GM21576 (cell line): ENCODE measurements around the gene SIN3A.
"Not testable (repeated sequence)": the region's sequence is repeated elsewhere in the genome, so short reads cannot be mapped to it uniquely, and the experiment has no call there.

Experiments used
- ATAC-seq: cut with Tn5 transposase; IDR thresholded peaks from one replicate; pipeline ENCODE4 v1.9.1; 2021; ENCODE audit warnings: mild to moderate bottlenecking, moderate library complexity; ENCODE audit not compliant: unreplicated experiment

Gene SIN3A

DNA sequence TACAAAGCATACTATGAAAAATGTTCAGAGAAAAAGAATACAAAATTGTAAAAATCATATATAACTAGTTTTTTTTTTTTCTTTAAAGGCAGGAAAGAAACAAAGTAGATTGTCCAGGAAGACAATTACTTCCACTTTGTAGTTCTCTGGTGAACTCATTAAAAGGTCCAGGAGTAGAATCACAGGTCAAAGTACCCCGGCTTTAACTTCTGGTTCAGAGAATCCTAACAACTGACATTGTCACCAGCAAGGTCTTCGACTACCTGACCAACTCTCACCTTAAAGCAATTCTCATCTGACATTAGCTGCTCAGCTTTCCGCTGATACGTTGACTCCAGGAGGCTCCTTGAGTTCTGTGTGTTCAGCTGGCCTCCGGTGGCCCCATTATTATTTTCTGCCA, 67.5 kb downstream of the SIN3A start:
- not testable (repeated sequence) for ATAC-seq

DNA sequence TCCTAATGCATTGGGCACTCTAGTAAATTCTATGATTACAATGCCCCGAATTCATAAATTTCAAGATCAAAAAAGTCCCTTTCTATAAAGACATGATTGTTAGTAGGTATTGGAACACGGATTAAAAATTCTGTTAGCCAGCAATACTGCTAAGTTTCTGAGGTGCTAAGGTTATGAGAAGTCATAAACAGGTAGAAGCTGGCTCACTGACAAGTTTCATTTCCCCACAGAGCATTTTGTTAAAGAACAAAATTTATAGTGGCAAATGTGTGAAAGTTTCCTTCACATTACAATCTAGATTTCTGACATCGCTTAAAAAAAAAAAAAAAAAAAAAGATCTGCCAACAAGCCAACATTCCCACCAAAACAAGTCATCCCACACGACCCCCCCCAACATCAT, 70.7 kb downstream of the SIN3A start:
- no peak for ATAC-seq

DNA sequence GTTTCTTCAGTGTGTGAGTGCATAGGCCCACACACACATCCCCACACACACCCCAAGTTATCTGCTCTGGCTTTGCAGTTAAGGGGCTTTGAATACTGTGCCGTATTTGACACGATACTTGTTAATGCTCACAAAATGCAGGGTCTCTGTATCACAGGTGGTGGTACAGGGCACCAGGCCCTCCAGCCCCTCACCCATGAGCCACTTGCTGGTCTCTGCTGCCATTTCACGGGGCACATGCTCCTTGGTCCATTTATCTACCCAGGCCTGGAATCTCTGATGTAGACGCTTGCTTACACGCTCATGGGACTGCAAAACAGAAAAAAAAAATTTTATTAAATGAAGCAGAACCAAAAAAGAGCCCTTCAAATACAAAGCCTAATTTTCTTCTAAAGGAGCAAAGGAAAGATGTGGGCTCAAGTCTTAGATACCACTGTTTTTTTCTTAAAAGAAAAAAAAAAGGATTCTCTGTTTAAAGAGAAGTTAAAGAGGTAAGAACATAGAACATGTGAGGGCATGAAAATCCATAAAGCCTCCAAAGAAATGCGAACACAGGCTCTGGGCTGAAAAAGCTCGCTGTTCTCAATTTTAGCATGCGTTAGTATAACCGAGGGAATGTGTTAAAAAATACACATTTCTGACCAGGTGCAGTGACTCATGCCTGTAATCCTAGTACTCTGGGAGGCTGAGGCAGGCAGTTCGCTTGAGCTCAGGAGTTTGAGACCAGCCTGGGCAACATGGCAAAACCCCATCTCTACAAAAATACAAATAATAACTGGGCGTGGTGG, 79.4 kb downstream of the SIN3A start:
- no peak for ATAC-seq

DNA sequence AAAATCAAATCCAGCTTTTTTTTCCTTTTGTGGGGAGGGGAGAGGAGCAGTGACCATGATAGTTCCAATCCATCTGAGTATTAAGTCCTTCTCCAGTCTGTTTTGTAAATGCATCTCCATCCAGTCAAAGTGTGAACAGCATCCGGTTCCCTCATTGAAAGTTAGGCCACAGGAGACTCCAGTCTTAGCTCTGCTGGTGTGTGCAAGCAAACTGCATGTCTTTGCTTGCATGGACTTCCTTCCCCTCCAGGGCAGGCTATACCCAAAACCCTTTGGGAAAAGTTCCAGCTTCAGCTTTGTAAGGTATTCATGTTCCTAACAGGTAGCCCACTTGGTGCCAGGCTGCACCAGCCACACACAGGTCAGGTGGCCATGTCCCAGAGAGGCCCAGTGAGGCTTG, 80.0 kb downstream of the SIN3A start:
- no peak for ATAC-seq

DNA sequence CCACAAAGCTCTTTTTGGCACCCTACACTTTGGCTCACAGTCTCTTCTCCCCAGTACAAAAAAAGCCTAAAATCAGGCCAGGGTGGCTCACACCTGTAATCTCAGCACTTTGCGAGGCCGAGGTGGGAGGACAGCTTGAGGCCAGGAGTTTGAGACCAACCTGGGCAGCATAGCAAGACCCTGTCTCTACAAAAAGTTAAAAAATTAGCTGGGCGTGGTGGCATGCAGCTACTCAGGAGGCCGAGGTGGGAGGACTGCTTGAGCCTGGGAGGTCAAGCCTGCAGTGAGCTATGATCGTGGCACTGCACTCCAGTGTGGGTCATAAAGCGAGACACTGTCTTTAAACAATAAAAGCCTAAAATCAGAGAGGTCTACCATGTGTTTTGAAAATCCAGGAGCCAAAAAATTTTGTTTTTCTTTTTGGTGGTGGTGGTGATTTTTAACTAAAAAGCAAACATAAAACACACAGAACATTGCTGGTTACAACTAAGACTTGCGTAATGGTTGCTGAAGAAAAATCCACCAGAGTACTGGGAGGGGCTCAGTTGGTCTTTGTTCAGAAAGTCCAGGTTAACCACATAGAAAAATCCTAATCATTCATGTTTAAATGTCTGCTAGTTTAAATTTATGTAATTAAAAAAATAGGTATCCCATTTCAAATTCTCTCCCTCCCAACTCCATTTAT, 81.5 kb downstream of the SIN3A start:
- no peak for ATAC-seq

DNA sequence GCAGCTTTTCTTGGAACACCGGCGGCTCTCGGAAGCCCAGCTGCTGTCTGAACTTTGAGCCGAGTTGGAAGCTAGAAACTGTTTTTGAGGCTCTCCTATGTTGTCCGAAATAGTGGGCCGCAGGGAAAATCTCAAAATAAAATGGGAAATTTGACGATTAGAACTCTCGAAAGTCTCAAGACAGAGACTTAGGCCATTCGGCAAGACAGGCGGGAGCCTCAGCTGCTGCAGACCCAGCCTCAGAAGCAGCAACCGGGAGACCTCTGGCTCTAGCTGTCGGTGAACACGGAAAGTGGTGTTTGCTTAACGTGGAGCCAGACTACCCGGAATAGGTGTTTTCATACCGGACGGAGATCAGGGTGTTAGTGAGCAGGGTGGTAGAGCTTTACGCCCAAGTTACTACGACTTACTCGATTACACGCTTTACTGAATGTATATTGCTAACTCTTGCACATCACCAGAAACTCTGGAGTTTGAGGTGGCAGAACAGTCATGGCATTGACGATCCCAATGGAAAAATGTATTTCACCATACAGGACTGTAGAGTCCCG, 82.7 kb downstream of the SIN3A start:
- ATAC-seq, result no peak

DNA sequence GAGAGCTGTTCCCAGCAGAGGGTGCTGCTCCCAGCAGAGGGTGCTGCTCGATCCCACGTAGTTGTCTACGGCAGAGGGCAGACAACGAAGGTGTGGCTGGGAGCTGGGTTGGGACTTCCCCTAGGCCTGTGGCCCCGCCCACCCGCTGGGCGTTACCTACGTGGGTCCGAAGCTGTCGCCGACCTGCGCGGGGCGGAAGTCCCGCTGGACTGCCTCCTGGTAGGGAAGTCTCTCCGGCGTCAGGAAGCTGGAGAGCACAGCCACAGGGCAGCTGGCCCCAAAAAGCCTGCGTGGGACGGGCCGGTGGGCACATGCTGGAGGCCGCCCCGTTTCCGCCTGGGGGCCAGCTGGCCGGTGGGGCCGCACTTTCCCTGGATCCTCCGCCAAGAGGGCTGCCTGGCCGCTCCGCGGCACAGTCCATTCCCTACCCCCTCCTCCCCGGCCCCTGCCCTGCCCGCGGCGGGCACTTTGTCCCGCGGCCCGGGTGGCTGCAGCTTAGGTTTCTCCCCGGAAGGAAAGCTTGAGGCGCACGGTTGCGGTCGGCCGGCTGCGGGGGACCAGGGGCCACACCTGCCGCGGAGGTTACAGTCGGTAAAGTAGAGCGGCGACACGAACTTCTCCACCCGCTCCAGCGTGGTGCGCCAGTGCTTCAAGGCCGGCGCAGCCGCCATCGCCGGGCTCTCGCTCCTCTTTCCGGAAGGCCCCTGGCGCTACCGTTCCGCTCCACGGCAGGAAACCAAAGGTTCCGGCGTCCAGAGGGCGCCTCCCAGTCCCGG, 83.4 kb downstream of the SIN3A start, which contains the start of gene MAN2C1:
TSS of gene MAN2C1 (minus strand) at position 695 of the 776 bp plus-strand sequence. CDS start at position 671, 24 bp downstream.
- ATAC-seq, result peak; percentile 87

DNA sequence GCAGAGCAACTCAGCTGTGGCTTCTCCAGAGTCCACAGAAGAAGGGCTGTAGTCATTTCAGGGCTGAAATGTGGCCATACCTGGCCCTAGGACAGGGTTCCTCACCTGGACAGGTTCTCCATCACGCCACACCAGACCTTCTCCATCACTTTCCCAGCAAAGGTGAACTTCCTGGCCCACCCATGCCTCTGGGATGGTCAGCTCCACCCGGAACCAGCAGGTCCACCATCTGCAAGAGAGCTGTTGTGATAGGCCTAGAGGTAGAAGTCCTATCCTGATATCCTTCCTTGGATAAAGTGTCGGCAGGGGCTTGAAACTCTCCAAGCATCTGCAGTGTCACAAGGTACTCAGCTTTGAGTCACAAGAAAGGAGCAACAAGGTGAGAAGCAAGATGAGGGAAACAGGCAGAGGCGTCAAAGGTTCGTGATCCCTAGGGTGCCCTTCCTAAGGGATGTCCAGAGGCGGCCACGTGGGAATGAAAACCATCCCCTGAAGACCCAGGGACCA, 84.0 kb downstream of the SIN3A start:
- ATAC-seq, result no peak

DNA sequence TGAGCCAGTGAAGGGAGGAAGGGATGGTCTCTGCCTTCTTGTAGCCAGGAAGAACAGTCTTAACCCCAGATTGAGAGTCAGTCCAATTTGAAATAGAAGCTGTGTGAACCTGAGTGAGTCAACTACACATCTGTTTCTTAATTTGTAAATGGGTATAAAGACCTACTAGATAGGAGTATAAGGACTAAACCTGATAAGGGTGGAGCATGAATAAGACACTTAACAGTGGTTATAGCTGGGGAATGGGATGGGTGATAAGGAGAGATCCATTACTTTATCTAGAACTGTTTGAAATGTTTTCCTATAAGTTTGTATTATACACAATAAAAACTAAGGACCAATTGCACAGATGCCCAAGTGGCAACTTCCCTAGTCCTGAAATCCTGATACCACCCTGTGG, 84.5 kb downstream of the SIN3A start:
- no peak for ATAC-seq

DNA sequence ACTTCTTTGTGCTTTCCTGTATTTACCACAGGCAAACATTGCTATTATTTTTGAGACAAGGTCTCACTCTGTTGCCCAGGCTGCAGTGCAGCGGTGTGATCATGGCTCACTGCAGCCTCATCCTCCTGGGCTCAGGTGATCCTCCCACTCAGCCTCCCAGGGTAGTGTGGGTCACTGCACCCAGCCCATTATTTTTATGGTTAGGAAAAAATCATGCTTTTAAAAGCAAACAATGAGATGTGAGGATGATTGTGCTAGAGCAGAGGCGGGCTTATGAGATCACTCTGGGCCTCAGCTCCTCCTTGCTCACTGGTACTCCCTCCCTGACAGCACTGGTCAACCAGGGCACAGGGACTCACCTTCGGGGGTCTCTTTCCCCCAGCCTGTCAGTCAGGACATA, 85.3 kb downstream of the SIN3A start:
- ATAC-seq, result no peak

DNA sequence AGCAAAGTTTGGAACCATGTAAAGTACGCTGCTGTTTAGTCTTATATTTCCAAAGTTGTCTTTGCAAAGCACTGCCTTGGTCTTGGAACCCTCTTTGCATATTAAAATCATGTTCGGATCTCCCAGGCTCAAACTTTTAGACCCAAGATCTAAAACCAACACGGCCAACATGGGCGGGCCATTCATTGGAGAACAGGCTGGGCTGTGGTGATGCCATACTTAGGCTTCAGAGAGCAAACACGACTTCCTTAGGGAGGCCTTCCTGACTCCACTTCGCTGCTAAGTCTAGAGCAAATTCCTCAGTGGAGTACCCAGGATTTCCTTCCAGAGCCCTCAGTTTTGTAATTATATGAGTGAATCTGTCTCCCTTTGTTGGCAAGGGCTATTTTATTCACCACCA, 86.6 kb downstream of the SIN3A start:
- ATAC-seq, result no peak

DNA sequence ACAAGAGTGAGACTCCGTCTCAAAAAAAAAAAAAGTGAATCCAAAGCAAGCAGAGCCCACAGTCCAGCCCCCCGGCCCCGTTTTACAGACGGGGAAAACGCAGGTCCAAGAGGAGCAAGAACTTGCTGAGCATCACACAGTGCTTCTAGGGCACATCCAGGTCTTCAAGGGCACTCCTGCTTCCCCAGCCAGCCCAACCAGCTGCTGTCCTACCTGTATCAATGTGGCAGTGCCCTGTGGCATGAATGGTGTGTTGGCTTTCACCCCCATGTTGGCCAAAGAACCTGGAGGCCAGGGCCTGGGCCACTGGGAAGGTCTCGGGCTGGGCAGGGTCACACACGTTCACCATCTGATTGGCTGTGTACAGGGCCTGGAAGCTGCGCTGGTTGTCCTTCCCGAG, 87.7 kb downstream of the SIN3A start:
- no peak for ATAC-seq

DNA sequence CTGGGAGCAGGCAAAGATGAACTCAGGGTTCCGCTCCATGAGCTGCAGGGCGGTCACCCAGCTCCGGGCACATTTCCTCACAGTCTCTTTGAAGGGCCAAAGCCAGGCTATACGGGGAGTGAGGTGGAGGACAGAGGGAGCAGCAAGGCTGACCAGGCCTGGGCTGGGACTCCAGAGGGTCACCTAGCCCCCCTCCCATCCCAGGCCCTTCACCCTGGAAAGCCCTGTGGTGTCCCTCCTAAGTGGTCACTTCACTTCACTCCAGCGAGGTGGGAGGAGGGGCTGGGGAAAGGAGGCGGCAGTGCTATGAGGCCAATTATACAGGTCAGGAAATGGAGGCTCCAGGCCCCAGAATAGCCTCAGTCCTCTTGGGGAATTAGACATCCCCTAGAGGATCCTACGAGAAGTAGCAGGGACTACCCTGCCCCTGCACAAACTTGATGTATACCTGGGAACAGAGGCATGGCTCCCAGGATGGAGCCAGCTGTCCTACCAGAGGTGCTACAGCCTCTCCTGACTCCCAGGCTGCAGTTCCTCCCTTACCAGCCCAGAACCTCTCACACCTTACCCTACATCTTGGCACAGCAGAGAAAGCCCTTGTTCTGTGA, 88.7 kb downstream of the SIN3A start:
- no peak for ATAC-seq

DNA sequence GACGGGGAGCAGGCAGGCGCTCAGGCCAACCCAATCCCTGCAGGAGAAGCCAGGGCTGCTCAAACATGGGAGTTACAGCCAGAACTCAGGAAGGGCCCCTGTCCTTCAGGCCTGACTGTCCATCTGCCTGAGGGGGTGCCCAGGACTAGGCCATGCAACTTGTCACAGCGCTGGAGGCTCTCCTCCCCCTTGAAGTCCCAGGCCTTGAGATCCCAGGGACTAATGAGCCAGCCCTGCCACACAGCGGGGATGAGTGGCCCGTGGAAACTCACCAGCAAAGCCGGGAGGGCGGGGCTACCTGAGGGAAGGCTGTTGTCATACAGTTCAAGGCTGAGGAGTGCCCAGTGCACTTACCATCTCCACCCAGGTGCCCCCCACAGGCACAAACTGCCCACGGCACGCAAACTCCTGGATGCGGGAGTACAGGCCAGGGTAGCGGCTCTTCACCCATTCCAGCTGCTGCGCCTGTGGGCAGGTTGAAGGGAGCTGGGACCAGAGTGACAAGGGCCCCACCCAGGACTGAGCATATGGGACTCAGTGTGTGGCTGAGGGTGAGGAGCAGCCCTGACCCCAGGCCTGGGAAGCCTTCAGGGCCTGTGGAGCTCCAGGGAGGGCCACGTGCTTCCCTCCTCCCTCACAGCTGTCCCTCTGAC, 89.4 kb downstream of the SIN3A start:
- ATAC-seq, result no peak

DNA sequence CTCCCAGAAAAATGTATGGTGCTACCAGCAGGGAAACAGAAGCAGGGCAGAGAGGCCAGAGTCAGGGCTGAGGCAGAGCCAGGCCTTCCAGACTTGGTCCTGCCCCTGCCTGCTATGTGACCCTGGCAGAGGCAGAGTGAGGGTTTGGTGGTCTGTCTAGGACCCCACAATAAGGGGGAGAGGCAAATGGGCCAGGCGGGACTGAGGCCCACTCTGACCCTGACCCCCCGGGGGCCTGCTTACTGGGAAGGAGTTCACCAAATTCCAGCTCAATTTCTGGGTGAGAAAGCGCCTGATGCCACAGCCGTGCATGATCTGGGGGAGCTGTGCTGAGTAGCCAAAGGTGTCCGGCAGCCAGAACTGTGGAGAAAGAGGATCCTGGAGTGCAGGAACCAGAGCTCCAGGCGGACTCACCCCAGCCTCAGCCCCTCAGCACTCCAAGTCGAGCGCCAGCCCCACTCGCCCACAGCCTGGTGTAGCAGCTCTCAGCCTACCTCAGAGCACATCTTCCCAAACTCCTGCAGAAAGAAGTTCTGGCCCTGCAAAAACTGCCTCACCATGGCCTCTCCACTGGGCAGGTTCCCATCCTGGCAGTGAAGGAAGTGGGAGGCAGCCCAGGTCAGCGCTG, 90.0 kb downstream of the SIN3A start:
- no peak for ATAC-seq

DNA sequence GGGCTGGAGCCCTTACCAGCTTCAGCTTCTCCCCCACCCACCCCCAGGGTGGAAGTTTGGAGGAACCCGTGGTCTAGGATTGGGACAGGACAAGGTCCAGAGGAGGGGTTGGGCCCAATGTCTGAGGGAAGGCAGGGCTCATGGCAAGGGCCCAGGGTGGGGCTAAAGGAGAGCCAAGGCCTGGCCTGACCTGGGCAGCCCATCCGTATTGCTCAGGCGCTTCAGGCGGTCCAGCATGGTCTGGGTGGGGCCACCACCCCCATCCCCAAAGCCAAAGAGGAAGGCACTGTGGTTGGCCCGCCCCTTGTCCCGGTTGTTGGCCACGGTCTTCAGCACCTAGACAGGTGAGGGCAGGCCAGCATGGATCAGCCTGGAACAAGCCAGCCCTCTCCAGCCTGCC, 90.6 kb downstream of the SIN3A start:
- no peak for ATAC-seq

DNA sequence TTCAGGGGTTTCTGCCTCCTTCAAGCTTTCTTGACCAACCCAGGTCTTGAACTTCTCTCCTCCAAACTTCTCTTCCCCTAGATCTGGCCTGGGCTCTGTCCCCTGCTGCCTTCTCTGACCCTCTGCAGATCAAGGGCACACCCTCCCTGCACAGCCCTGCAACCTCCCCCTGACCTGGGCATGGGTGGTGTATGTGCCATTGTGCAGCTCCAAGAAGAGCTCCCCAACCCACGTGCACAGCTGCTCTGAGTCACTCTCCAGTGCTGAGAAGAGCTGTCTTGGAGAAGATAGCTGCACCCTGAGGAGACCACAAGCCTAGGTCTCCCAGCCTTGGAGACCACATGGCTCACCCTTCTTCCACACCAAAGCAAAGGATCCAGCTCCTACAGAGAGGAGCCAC, 91.1 kb downstream of the SIN3A start:
- ATAC-seq, result no peak

DNA sequence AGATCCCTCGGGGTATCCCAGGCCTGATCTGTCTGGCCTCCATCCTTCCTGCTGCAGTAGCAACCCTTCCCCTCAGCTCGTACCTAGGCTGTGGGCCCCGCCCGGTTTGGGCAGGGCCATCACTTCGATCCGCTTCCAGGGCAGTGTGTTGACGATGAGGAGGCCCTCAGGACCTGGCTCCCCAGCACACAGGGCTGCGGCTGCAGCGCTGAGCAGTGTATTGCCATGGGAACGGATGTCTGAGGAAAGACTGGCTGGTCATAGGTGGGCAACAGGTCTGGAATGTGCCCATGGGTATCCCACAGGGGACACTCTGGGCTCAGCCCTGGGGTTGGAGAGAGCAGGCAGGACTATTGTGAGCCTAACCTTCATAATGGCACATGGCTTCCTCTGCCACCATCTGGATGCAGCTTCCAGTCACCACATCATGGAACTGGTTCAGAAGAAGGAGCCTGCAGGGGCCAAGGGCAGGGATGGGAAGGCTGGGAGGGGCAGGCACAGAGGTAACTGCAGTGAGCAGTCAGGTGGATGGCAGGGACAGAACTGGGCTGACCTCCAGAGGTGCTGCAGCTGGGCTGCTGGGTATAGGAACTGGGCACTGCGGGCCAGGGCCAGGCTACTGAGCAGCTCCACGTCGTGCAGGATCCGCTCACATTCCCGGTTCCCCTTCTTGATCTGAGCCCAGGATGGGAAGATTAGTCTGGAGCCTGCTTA, 91.8 kb downstream of the SIN3A start:
- no peak for ATAC-seq
